HEK293 (cell line): Measurements from ENCODE around the gene RBM4.

Source experiments
- SCRT1 ChIP-seq: fragments of 450-650 bp; formaldehyde crosslinking; IDR thresholded peaks from 2 replicates; pipeline ENCODE4 v1.5.1; 2016; ENCODE audit warnings: missing biosample characterization, missing genetic modification characterization, borderline replicate concordance
- TCF7L2 ChIP-seq: IDR thresholded peaks from 2 replicates; pipeline ENCODE4 v1.6.1; 2011; ENCODE audit warnings: low read depth, mild to moderate bottlenecking, inconsistent platforms, low read length, moderate library complexity, borderline replicate concordance
- ZNF174 ChIP-seq: fragments of 450-650 bp; formaldehyde crosslinking; IDR thresholded peaks from 2 replicates; pipeline ENCODE4 v1.5.0; 2017; ENCODE audit warnings: missing biosample characterization, mild to moderate bottlenecking, missing genetic modification characterization
- ZNF626 ChIP-seq: fragments of 450-650 bp; sonication (Bioruptor Pico); formaldehyde crosslinking; IDR thresholded peaks from 2 replicates; pipeline ENCODE4 v1.5.1; 2018; ENCODE audit warnings: missing biosample characterization, missing genetic modification characterization, inconsistent platforms
- ZNF707 ChIP-seq: fragments of 450-650 bp; formaldehyde crosslinking; IDR thresholded peaks from 2 replicates; pipeline ENCODE4 v1.5.1; 2016; ENCODE audit warnings: missing biosample characterization, missing genetic modification characterization
- TF ChIP-seq, protein P1 (sequence below): fragments of 450-650 bp; formaldehyde crosslinking; IDR thresholded peaks from 2 replicates; pipeline ENCODE4 v1.5.1; 2016; ENCODE audit warnings: missing biosample characterization, missing genetic modification characterization

GRCh38 chr11:66674964-66675602, 36.6 kb downstream of the RBM4 start:
- TF ChIP-seq ZNF707 (tag by site-specific recombination), result no peak
- TF ChIP-seq SCRT1 (tag by site-specific recombination), result no peak
- TF ChIP-seq TCF7L2, result no peak
- TF ChIP-seq, protein P1, sequence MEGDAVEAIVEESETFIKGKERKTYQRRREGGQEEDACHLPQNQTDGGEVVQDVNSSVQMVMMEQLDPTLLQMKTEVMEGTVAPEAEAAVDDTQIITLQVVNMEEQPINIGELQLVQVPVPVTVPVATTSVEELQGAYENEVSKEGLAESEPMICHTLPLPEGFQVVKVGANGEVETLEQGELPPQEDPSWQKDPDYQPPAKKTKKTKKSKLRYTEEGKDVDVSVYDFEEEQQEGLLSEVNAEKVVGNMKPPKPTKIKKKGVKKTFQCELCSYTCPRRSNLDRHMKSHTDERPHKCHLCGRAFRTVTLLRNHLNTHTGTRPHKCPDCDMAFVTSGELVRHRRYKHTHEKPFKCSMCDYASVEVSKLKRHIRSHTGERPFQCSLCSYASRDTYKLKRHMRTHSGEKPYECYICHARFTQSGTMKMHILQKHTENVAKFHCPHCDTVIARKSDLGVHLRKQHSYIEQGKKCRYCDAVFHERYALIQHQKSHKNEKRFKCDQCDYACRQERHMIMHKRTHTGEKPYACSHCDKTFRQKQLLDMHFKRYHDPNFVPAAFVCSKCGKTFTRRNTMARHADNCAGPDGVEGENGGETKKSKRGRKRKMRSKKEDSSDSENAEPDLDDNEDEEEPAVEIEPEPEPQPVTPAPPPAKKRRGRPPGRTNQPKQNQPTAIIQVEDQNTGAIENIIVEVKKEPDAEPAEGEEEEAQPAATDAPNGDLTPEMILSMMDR, result no peak
- no peak for TF ChIP-seq ZNF174 (tag by site-specific recombination)
- TF ChIP-seq ZNF626 (tag by site-specific recombination), result no peak
